Measurements from ENCODE around the gene RAB5B.
"Not testable (repeated sequence)": the region's sequence is repeated elsewhere in the genome, so short reads cannot be mapped to it uniquely, and the experiment has no call there.

The RAB5B gene

DNA sequence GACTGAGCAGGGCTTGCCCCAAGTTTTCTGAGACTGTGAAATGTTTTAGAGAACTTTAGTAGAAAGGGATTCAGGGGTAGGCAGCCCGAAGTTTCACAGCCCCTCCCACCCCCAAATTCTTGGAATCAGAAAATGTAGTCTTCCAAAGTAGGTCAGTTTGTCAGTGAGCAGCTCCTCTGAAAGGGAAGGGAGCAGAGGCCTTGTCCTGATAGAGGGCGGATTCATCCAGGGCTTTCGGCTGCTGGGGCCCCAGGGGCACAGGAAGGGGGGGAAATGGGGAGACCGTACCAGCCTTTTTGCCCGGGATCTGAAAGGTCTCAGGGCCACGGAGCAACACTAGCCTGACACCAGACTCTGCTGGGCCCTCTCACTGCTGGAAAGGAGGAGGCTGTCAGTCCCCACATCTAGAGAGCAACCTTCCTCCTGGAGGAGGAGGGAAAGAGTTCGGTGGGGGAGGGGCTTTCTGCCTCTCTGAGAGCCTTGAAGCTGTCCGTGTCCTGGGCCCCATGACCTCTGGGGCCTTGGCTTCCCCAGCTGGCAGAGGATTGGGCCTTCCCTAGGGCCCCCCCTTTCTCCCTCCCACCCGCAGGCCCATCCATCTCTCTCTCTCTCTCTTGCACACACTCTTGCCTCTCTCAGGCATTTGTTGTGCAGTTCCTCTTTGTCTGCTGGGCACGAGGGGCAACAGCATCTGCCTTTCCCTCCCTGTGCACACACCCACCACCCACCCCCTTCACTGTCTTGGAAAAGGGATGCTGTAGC lies 46.7 kb downstream of the RAB5B start, which contains the start of gene IKZF4:
TSS of gene IKZF4 (plus strand) at position 621 of the 762 bp plus-strand sequence. CDS start 451 bp downstream, outside the sequence.
- DNase-seq, result no peak

GRCh38 chr12:56021889-56022497 lies 48.1 kb downstream of the RAB5B start:
- DNase-seq, result no peak

DNA sequence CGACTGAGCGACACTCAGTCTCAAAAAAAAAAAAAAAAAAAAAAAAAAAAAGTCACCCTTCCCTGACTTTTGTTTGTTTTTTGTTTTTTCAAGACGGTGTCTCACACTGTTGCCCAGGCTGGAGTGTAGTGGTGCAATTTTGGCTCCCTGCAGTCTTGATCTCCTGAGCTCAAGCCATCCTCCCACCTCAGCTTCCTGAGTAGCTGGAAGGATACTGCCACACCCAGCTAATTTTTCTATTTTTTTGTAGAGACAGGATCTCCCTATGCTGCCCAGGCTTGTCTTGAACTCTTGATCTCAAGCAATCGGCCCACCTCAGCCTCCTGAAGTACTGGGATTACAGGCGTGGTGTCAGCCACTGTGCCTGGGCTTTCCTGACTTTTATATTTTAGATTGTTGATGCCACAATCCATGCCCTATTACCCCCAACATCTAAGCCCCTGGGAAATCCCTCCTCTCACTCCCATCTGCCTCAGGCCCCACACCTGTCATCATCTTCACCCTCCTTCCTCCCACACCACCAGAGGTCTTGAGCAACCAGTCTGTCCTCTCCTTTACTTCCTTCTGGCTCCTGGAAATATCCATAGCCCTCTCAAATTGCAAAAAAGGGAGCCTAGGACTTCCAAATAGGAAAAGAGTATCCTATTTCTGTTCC lies 54.8 kb downstream of the RAB5B start:
- no peak for DNase-seq

DNA sequence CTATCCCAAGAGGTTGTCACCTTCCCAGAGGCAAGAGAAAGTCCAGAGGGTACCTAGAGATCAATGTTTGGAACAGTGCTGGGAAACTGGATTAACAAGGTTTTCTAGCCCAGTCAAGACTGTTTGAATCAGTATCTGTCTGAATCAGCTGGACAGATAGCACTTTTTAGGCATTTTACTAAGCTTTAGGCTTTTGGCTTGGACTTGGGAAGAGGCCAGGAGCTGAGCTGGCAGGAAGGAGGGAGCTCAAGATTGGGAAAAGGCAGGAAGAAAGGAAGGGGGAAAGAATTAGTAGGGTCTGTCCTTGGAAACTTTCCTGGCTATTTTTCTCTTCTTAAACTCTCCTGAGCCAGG lies 55.3 kb downstream of the RAB5B start:
- no peak for DNase-seq

GRCh38 chr12:56029666-56030293 lies 55.9 kb downstream of the RAB5B start:
- no peak for DNase-seq

DNA sequence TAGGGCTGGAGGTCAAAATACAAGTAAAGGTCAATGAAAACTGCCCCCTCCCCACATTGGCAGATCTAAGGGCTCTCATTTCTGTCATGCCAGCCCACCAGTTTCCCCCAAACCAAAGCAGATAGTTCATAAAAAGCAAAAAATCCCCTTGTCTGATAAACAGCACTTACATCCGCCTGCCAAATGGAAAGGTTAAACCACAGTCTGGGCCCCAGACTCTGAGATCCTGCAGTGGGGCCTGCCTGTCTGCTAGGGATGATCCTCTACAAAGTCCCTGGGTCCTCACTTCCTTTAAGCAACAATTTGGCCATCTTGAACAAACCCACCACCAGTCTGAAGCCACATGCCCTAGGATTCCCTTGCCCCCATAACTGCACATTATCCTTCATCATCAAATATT lies 58.1 kb downstream of the RAB5B start:
- no peak for DNase-seq

- no peak for DNase-seq
These were observed 60.9 kb downstream of the RAB5B start for GRCh38 chr12:56034586-56035332.

GRCh38 chr12:56037161-56037560 lies 63.3 kb downstream of the RAB5B start:
- no peak for DNase-seq

- DNase-seq, result no peak
These were observed 64.3 kb downstream of the RAB5B start for GRCh38 chr12:56038022-56038655.

- DNase-seq, result no peak
These were observed 66.3 kb downstream of the RAB5B start for GRCh38 chr12:56040151-56040550.

GRCh38 chr12:56040963-56041551 lies 67.2 kb downstream of the RAB5B start:
- no peak for DNase-seq

DNA sequence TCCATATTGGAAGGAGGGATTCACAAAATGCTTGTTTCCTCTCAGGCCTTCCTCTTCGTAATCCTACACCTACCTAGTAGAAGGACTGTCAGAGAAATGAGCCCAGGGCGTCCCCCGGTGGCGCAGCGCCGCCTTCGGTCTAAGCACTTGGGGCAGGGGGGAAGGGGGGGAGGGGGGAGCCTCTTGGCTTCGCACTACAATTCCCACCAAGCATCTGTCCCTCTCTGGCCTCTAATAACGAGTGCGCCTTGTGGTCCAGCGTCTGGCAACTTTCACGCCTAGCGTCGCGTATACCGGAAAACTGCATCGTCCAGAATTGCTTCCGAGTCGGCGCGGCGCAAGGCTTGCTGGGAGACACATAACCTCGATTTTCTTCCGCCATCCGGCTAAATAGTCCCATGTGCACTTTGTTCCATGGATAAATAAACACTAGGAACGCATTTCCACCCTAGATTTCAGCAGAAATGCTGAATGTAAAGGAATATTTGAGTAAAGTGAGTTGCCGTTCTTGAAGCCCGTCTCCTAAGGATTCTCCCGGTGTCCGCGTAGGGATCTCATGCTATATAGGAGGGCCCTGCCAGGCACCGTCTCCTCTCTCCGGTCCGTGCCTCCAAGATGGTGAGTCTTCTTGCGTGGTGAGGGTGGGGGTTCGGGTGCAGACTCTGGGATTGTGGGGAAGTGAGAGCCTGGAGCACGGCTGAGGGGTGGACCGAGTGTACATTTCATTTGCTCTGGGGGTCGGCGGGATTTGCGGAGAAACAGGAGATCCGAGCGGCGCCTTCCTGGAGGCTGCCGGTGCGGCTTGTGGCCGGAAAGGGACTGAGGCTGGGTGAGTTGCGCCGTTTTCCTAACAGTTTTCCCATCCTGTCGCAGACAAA lies 67.9 kb downstream of the RAB5B start, which contains the start of gene RPS26:
TSS of gene RPS26 (plus strand) at position 367 of the 878 bp plus-strand sequence. CDS start at position 616, 249 bp downstream.
- peak; percentile 47 for DNase-seq

- not testable (repeated sequence) for DNase-seq
These were observed 68.5 kb downstream of the RAB5B start for GRCh38 chr12:56042430-56042813.

DNA sequence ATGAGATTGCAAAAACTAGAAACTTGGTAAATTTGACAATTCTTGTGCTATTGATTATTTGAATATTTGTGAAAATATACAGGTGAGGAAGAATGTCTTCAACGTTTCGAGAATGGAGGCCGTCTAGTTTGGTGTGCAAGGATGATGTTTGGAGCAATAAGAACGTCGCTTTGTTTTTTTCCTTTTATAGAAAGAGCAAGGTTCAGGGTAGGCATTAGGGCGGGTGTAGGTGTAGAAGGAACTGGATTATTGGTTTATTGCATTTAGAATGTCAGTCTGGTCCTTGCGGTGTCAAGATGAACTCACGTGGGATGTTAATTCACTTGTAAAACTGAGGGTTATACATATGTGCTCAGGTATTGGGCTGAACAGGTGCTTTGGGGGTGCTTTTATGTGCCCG lies 69.0 kb downstream of the RAB5B start:
- no peak for DNase-seq
